Pancreas (tissue), 10 donors: ENCODE measurements around the gene CNGA2. TPM values are rescaled to one million over a fixed set of nuclear protein-coding genes. Genes with fewer than 3 reads are reported as not detected.

Source experiments
- ATAC-seq, 4 donors: fragments of 200-7000 bp; cut with Tn5 transposase; one replicate each; pipeline versions ENCODE4 v1.8.0 to v1.9.1; 2020; ENCODE audit warnings: mild to moderate bottlenecking in 4 of 4, moderate library complexity in 4 of 4
- DNase-seq, 6 donors: peaks; one replicate each; pipeline ENCODE4 v3.0.0-alpha.2; 2020
- FAIRE-seq: peaks from 2 replicates; lab custom pipeline; 2012; peaks lifted over from hg19 to GRCh38; lab: Jason Lieb, UNC
- H3K27ac ChIP-seq, 4 donors: fragments of 200-600 bp; sonication (generic); 1 replicate in 3 of 4; 2 replicates in 1 of 4; pipeline versions ENCODE4 v1.5.0 to v1.8.0; 2020
- H3K27me3 ChIP-seq, 4 donors: fragments of 200-600 bp; one replicate each; pipeline ENCODE4 v1.8.0; 2021
- H3K36me3 ChIP-seq, 3 donors: fragments of 200-600 bp; sonication (generic) in 1 of 3; one replicate each; pipeline versions ENCODE4 v1.5.0 to v1.8.0; 2020 to 2021
- H3K4me1 ChIP-seq, 3 donors: fragments of 200-600 bp; one replicate each; pipeline ENCODE4 v1.8.0; 2021
- H3K4me3 ChIP-seq, 4 donors: fragments of 200-600 bp; sonication (generic) in 2 of 4; one replicate each; pipeline versions ENCODE4 v1.5.0 to v1.8.0; 2020 to 2021
- H3K9me3 ChIP-seq, 4 donors: fragments of 200-600 bp; one replicate each; pipeline ENCODE4 v1.8.0; 2021
- CTCF ChIP-seq, 4 donors: fragments of 200-600 bp; sonication (generic) in 3 of 4; IDR thresholded peaks; one replicate each; pipeline versions ENCODE4 v1.5.0 to v1.8.0; 2021; ENCODE audit warnings: antibody characterized with exemption in 4 of 4
- WGBS, 2 donors: extraction: QIAGEN DNeasy Blood & Tissue Kit; methylation state at CpG; one replicate each; pipeline ENCODE4 v1.1.7; 2013; 5-methylcytosine and 5-hydroxymethylcytosine counted together
- intact Hi-C, 3 donors: fragments of 100-400 bp; cut with DNase I; formaldehyde crosslinking; loops; one replicate each; pipeline versions ENCODE4 v1.11.1 to v1.14.2; 2022
- polyA plus RNA-seq, 2 donors: library from polyadenylated mRNA; stranded (reverse); fragments of 200-250 nt; gene quantifications; one replicate each; pipeline ENCODE4 v1.2.3, GENCODE V29; 2013
- total RNA-seq, 6 donors: library from RNA; stranded (reverse); fragmentation: NEBNext Ultra II Directional in 4 of 6; extraction: Animal tissue kit (Norgen Biotek cat#: 25700) in 4 of 6; gene quantifications; one replicate each; pipeline versions ENCODE4 v1.2.1 to v1.2.4, GENCODE V29; 2021 to 2023
- donor health status: healthy with polysubstance abuse.
- donor health status: DM: no; HTN: no; CAD: no; lungs with moderate emphysema.
- donor health status: DM: no; HTN: no; CAD: no.
- donor health status: control.
- donor health status: control.
- donor health status: Bipolar disorder and iron deficiency.
- donor health status: DM: yes; HTN: yes; CAD: no.
- donor health status: DM: no; HTN: no; CAD: no.
- donor health status: DM: no; HTN: no; CAD: no.
- donor health status: DM: yes; HTN: yes; CAD: no.

CNGA2 gene
- total and polyA plus RNA-seq, 8 donors: not detected

GRCh38 chrX:151743651-151744470 lies 9.3 kb downstream of the CNGA2 start:
- FAIRE-seq: no peak
- WGBS, 2 donors: 81 to 83% methylated on average over 21 of the region's 21 CpGs
- intact Hi-C loops: no loop called here
- TF ChIP-seq CTCF (IDR thresholded peaks at IDR 0.05): no peak
- H3K27ac ChIP-seq: no peak overlapping the region
- no peak overlapping the region for H3K4me3 ChIP-seq
- no peaks in the 10 kb centered on the region for H3K9me3 ChIP-seq
- H3K4me1 ChIP-seq: no peaks in the 10 kb centered on the region
- DNase-seq: no peak
- H3K36me3 ChIP-seq: no peaks in the 10 kb centered on the region
- peaks cover 0 to 8% (median 3%) of the 10 kb centered on the region in 4 donors for H3K27me3 ChIP-seq
- ATAC-seq: no peak

DNA sequence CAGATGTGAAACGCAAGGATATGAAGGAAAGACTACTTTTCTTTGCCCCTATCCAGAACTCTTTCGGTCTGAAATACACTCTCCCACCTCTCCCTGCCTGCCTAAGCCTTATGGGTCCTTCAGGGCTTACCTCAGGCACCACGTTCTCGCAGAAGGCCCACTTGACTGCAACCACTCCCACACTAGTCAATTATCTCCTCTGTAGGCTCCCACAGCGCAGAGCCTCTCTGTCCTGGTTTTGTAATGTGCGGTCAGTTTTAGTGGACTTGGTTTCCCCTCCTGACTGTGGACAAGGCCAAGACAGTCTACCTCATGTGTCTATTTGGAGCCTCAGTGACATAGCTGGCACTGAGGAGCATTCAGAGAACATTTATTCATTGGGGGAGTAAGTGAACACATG lies 11.1 kb downstream of the CNGA2 start:
- DNase-seq: no peak
- no peak for ATAC-seq
- no peak overlapping the region for H3K4me3 ChIP-seq
- no peak overlapping the region for H3K27ac ChIP-seq
- intact Hi-C loops: no loop called here
- H3K36me3 ChIP-seq: no peaks in the 10 kb centered on the region
- H3K27me3 ChIP-seq: peaks cover 0 to 15% (median 3%) of the 10 kb centered on the region in 4 donors
- no peaks in the 10 kb centered on the region for H3K4me1 ChIP-seq
- no peak for TF ChIP-seq CTCF (IDR thresholded peaks at IDR 0.05)
- no peak for FAIRE-seq
- WGBS, 2 donors: 62 to 64% methylated on average over 6 of the region's 6 CpGs
- H3K9me3 ChIP-seq: no peaks in the 10 kb centered on the region

- no peak overlapping the region for H3K27ac ChIP-seq
- FAIRE-seq (no peak), ATAC-seq (no peak), DNase-seq (no peak)
- intact Hi-C loops: no loop called here
- 17 to 35% methylated on average over 2 of the region's 2 CpGs for WGBS, 2 donors
- H3K36me3 ChIP-seq: no peaks in the 10 kb centered on the region
- H3K4me3 ChIP-seq: no peak overlapping the region
- H3K4me1 ChIP-seq: no peaks in the 10 kb centered on the region
- H3K27me3 ChIP-seq: peaks cover 0 to 21% (median 3%) of the 10 kb centered on the region in 4 donors
- no peak for TF ChIP-seq CTCF (IDR thresholded peaks at IDR 0.05)
- no peaks in the 10 kb centered on the region for H3K9me3 ChIP-seq
These were observed 12.0 kb downstream of the CNGA2 start for GRCh38 chrX:151746502-151746901.

GRCh38 chrX:151750511-151750910 lies 16.0 kb downstream of the CNGA2 start:
- H3K4me3 ChIP-seq: no peak overlapping the region
- ATAC-seq (no peak), FAIRE-seq (no peak), DNase-seq (no peak)
- no peaks in the 10 kb centered on the region for H3K36me3 ChIP-seq
- no peak overlapping the region for H3K27ac ChIP-seq
- no peaks in the 10 kb centered on the region for H3K4me1 ChIP-seq
- intact Hi-C loops: loop anchor here in 2 of 3 donors (5.0 to 10.0 kb wide), 3 partner anchors 882 to 1064 kb away; partner anchors contain the start of gene GABRQ (in 1 of the 2)
- 69 to 80% methylated on average over 5 of the region's 5 CpGs for WGBS, 2 donors
- no peak for TF ChIP-seq CTCF (IDR thresholded peaks at IDR 0.05)
- H3K9me3 ChIP-seq: no peaks in the 10 kb centered on the region
- peaks cover 0 to 25% (median 3%) of the 10 kb centered on the region in 4 donors for H3K27me3 ChIP-seq

DNA sequence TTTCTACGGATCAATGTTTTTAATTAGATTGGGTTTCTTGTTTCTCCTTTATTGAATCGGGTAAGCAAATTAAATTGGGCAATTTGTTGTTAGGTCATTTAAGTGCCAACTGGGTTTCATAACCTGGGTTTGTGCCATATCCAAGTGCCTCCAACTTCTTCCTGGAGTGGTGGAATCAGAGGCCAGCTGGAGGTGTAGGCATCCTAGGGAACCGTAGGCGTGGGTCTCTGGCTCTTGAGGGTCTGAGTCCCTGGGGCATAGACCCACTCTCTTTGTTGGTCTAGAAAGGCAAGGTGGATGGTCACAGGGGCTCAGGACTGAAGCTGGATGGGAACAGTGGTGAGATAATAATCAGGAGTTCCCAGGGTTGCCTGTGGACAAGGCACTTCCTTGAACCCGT lies 18.3 kb downstream of the CNGA2 start:
- Histone ChIP-seq H3K9me3 (no peaks in the 10 kb centered on the region), H3K27ac (no peak overlapping the region), H3K36me3 (no peaks in the 10 kb centered on the region), H3K4me3 (no peak overlapping the region), H3K27me3 (peaks cover 0 to 25% (median 0%) of the 10 kb centered on the region in 4 donors), H3K4me1 (no peaks in the 10 kb centered on the region)
- FAIRE-seq (no peak), ATAC-seq (no peak), DNase-seq (no peak)
- no peak for TF ChIP-seq CTCF (IDR thresholded peaks at IDR 0.05)
- intact Hi-C loops: loop anchor here in 2 of 3 donors (5.0 to 10.0 kb wide), 3 partner anchors 879 to 1062 kb away; partner anchors contain the start of gene GABRQ (in 1 of the 2)
- 19 to 33% methylated on average over 5 of the region's 5 CpGs for WGBS, 2 donors
